K562 (cell line): ENCODE measurements around the gene MKNK1. TPM values are rescaled to one million over a fixed set of nuclear protein-coding genes. Genes with fewer than 3 reads are reported as not detected.

Experiments
- CUX1 ChIP-seq: fragments of 200-800 bp; sonication (Bioruptor generic); IDR thresholded peaks from 2 replicates; pipeline ENCODE4 v1.6.1; 2016; ENCODE audit warnings: missing genetic modification characterization, missing compliant biosample characterization
- EZH2 ChIP-seq: IDR thresholded peaks from 2 replicates; pipeline ENCODE4 v1.6.1; 2012; ENCODE audit warnings: low read depth, mild to moderate bottlenecking, inconsistent platforms, low read length, borderline replicate concordance
- GATAD2B ChIP-seq: fragments of 450-650 bp; IDR thresholded peaks from 2 replicates; pipeline ENCODE4 v1.6.1; 2017; ENCODE audit warnings: mild to moderate bottlenecking, borderline replicate concordance
- GTF2A2 ChIP-seq: IDR thresholded peaks from 2 replicates; pipeline ENCODE4 v1.6.1; 2016; ENCODE audit warnings: mild to moderate bottlenecking, missing genetic modification characterization, missing compliant biosample characterization
- MCM3 ChIP-seq: fragments of 450-650 bp; IDR thresholded peaks from 2 replicates; pipeline ENCODE4 v1.6.1; 2016
- NR2C1 ChIP-seq, 2 experiments: fragments of 450-650 bp; IDR thresholded peaks; 2 replicates each; pipeline ENCODE4 v1.6.1; 2017; ENCODE audit warnings: mild to moderate bottlenecking in 2 of 2, antibody characterized with exemption in 1 of 2, inconsistent platforms in 1 of 2, missing compliant biosample characterization in 1 of 2, missing genetic modification characterization in 1 of 2
- PCBP1 ChIP-seq: fragments of 200-400 bp; formaldehyde crosslinking; IDR thresholded peaks from 2 replicates; pipeline ENCODE4 v1.6.1; 2018; ENCODE audit warnings: mild to moderate bottlenecking, low read depth, low read length; ENCODE audit not compliant: poor library complexity, severe bottlenecking
- TRIM24 ChIP-seq, 2 experiments: fragments of 450-650 bp; IDR thresholded peaks; 2 replicates each; pipeline ENCODE4 v1.6.1; 2016
- ZBTB11 ChIP-seq, 3 experiments: fragments of 200-800 bp in 1 of 3; fragments of 250-450 bp in 1 of 3; fragments of 450-650 bp in 1 of 3; sonication (Bioruptor Pico) in 1 of 3; sonication (Bioruptor generic) in 1 of 3; formaldehyde crosslinking in 1 of 3; IDR thresholded peaks; 2 replicates each; pipeline versions ENCODE4 v1.6.1 to v1.8.0; 2016 to 2022; ENCODE audit warnings: mild to moderate bottlenecking in 2 of 3, missing genetic modification characterization in 2 of 3, missing compliant biosample characterization in 1 of 3, moderate library complexity in 1 of 3
- ZBTB26 ChIP-seq: fragments of 450-650 bp; formaldehyde crosslinking; IDR thresholded peaks from 2 replicates; pipeline ENCODE4 v1.4.0; 2022; ENCODE audit warnings: missing genetic modification characterization
- ZBTB34 ChIP-seq: fragments of 250-450 bp; sonication (Bioruptor Pico); IDR thresholded peaks from 2 replicates; pipeline ENCODE4 v1.8.0; 2021; ENCODE audit warnings: mild to moderate bottlenecking, moderate library complexity
- ZBTB8A ChIP-seq: fragments of 450-650 bp; IDR thresholded peaks from 2 replicates; pipeline ENCODE4 v1.6.1; 2018; ENCODE audit warnings: mild to moderate bottlenecking, moderate library complexity; ENCODE audit not compliant: partially characterized antibody
- ZC3H4 ChIP-seq: sonication (generic); formaldehyde crosslinking; IDR thresholded peaks from 2 replicates; pipeline ENCODE4 v1.9.0; 2021; ENCODE audit warnings: missing genetic modification reagents, borderline replicate concordance
- ZNF239 ChIP-seq: fragments of 250-450 bp; sonication (Bioruptor Pico); IDR thresholded peaks from 2 replicates; pipeline ENCODE4 v1.4.0; 2020; ENCODE audit warnings: mild to moderate bottlenecking
- ZNF408 ChIP-seq: fragments of 250-450 bp; sonication (Bioruptor Pico); IDR thresholded peaks from 2 replicates; pipeline ENCODE4 v1.4.0; 2020; ENCODE audit warnings: low read depth, mild to moderate bottlenecking, moderate library complexity
- ZNF695 ChIP-seq: fragments of 450-650 bp; formaldehyde crosslinking; IDR thresholded peaks from 2 replicates; pipeline ENCODE4 v1.4.0; 2020; ENCODE audit warnings: mild to moderate bottlenecking, moderate library complexity
- polyA plus RNA-seq, 8 experiments: library from polyadenylated mRNA; depleted of rRNA in 4 of 8; stranded (reverse) in 5 of 8; unstranded in 3 of 8; fragments of >200 nt; fragmentation: Nextera tagmentation in 2 of 8; fragmentation: Illumina TruSeq in 1 of 8; extraction: Ambion mirVana in 2 of 8; extraction: Trizol in 1 of 8; gene quantifications; 2 replicates each; pipeline versions ENCODE4 v1.2.1 to v1.2.3, GENCODE V29; 2011 to 2014; ENCODE audit warnings: inconsistent platforms in 1 of 8, missing spikeins in 1 of 8
- total RNA-seq, 7 experiments: library from RNA; depleted of rRNA in 6 of 7; stranded (reverse); fragments of >200 nt in 6 of 7; fragmentation: Illumina TruSeq in 2 of 7; extraction: Trizol in 2 of 7; gene quantifications; 2 replicates each; pipeline versions ENCODE4 v1.2.1 to v1.2.3, GENCODE V29; 2011 to 2021; ENCODE audit warnings: low replicate concordance in 1 of 7

Gene MKNK1
- total and polyA plus RNA-seq, 9 of the 15 experiments (the other 6 are each of a cell fraction or from before 2014, with no cell fraction given), result 27.7 to 51.3 (median 43.7) TPM

GRCh38 chr1:46603858-46604549 lies at the start of gene MKNK1 (continued):
- TF ChIP-seq CUX1 (no peak), ZNF239 (no peak), ZC3H4 (CRISPR knock-in tag) (no peak), ZBTB11 (CRISPR knock-in tag; IDR thresholded peaks at IDR 0.05) (no peak), MCM3 (no peak), ZNF408 (CRISPR knock-in tag) (no peak), ZBTB8A (no peak), ZBTB34 (CRISPR knock-in tag) (no peak), NR2C1 (IDR thresholded peaks at IDR 0.05) (peak; percentile 74), NR2C1 (tag; IDR thresholded peaks at IDR 0.05) (peak; percentile 65), PCBP1 (no peak), GTF2A2 (tag) (no peak), TRIM24 (IDR thresholded peaks at IDR 0.05) (no peak), ZBTB26 (CRISPR knock-in tag) (no peak), GATAD2B (no peak; the same call in 1 of the 2 replicates), EZH2 (no peak), ZNF695 (CRISPR knock-in tag) (peak; percentile 80; the same call in 1 of the 2 replicates)
